Measurements from ENCODE around the gene RALGDS. TPM values are rescaled to one million over a fixed set of nuclear protein-coding genes. Genes with fewer than 3 reads are reported as not detected.

RALGDS gene
- total and polyA plus RNA-seq, 9 of the 15 experiments (the other 6 are each of a cell fraction or from before 2014, with no cell fraction given): 0.75 to 43.3 (median 27.1) TPM

GRCh38 chr9:133111808-133112662 is 9.0 kb downstream of the RALGDS start:
- peaks cover 4% of the 10 kb centered on the region; the same call in 1 of the 2 replicates for H4K20me1 ChIP-seq (replicated peaks; ENCODE audit: control insufficient read depth, insufficient read depth, low read length)
- H3K4me2 ChIP-seq (ENCODE audit: insufficient read depth, low read length): no peak overlapping the region
- H2AFZ ChIP-seq (ENCODE audit: low read depth, low read length): no peak overlapping the region
- peaks cover 51% of the 10 kb centered on the region for H3K79me2 ChIP-seq (ENCODE audit: control insufficient read depth, insufficient read depth, low read length)
- ATAC-seq: no peak
- peaks cover 71% of the 10 kb centered on the region; the same call in 2 of the 3 replicates for H3K36me3 ChIP-seq (ENCODE audit: control insufficient read depth, insufficient read depth, low read length)
- in situ Hi-C loops (cut with MboI) (no loop called here), intact Hi-C loops (cut with micrococcal nuclease) (no loop called here)
- 94% methylated on average over 30 of the region's 30 CpGs for WGBS (ENCODE audit: insufficient coverage, low coverage, missing lambda C conversion rate)
- no peaks in the 10 kb centered on the region for H3K27me3 ChIP-seq (ENCODE audit: control insufficient read depth in 2 of 2, insufficient read depth in 2 of 2, low read length in 2 of 2)
- BruUV-seq (replicated peaks): no TSS peak
- H3K9me3 ChIP-seq (replicated peaks; ENCODE audit: control insufficient read depth, insufficient read depth, low read depth, low read length): no peaks in the 10 kb centered on the region
- no peaks in the 10 kb centered on the region for H3K9me1 ChIP-seq (ENCODE audit: control insufficient read depth, insufficient read depth, low read length)
- H3K9ac ChIP-seq (ENCODE audit: insufficient read depth in 1 of 2, low read depth in 2 of 2, low read length in 2 of 2): peak overlapping the region in 1 of 2 experiments; percentile 85; a peak in 2 of 4 replicates
- H3K27ac ChIP-seq (ENCODE audit: extremely low read depth, low read depth, low read length): no peak overlapping the region; the same call in 2 of the 3 replicates
- peaks cover 15 to 52% of the 10 kb centered on the region in 2 experiments; a peak in 4 of 5 replicates for H3K4me1 ChIP-seq (replicated peaks in 1 of 2; ENCODE audit: control insufficient read depth in 2 of 2, insufficient read depth in 2 of 2, low read length in 2 of 2)
- no peak for FAIRE-seq
- no peak for DNase-seq (ENCODE audit: extremely low read depth in 1 of 4, low spot score in 3 of 4)
- CTCF ChIA-PET (ENCODE audit: low intra/inter-chr PET ratio): no interaction called here
- POLR2A ChIA-PET: no interaction called here
- H3K4me3 ChIP-seq: no peak overlapping the region
- TF ChIP-seq, protein P1, sequence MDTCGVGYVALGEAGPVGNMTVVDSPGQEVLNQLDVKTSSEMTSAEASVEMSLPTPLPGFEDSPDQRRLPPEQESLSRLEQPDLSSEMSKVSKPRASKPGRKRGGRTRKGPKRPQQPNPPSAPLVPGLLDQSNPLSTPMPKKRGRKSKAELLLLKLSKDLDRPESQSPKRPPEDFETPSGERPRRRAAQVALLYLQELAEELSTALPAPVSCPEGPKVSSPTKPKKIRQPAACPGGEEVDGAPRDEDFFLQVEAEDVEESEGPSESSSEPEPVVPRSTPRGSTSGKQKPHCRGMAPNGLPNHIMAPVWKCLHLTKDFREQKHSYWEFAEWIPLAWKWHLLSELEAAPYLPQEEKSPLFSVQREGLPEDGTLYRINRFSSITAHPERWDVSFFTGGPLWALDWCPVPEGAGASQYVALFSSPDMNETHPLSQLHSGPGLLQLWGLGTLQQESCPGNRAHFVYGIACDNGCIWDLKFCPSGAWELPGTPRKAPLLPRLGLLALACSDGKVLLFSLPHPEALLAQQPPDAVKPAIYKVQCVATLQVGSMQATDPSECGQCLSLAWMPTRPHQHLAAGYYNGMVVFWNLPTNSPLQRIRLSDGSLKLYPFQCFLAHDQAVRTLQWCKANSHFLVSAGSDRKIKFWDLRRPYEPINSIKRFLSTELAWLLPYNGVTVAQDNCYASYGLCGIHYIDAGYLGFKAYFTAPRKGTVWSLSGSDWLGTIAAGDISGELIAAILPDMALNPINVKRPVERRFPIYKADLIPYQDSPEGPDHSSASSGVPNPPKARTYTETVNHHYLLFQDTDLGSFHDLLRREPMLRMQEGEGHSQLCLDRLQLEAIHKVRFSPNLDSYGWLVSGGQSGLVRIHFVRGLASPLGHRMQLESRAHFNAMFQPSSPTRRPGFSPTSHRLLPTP (IDR thresholded peaks at IDR 0.05; ENCODE audit: borderline replicate concordance, extremely low read depth, insufficient read length): no peak
- TF ChIP-seq BCOR (IDR thresholded peaks at IDR 0.05) (0 out of 2 replicates have a peak, but pooled peaks have one; percentile 17), U2AF2 (optimal IDR thresholded peaks at IDR 0.05; ENCODE audit: low read depth, low read length) (no peak), DPF2 (IDR thresholded peaks at IDR 0.05) (no peak), POLR2G (IDR thresholded peaks at IDR 0.05; ENCODE audit: low read depth, low read length) (0 out of 2 replicates have a peak, but pooled peaks have one; percentile 17)
- TF ChIP-seq, protein P2, sequence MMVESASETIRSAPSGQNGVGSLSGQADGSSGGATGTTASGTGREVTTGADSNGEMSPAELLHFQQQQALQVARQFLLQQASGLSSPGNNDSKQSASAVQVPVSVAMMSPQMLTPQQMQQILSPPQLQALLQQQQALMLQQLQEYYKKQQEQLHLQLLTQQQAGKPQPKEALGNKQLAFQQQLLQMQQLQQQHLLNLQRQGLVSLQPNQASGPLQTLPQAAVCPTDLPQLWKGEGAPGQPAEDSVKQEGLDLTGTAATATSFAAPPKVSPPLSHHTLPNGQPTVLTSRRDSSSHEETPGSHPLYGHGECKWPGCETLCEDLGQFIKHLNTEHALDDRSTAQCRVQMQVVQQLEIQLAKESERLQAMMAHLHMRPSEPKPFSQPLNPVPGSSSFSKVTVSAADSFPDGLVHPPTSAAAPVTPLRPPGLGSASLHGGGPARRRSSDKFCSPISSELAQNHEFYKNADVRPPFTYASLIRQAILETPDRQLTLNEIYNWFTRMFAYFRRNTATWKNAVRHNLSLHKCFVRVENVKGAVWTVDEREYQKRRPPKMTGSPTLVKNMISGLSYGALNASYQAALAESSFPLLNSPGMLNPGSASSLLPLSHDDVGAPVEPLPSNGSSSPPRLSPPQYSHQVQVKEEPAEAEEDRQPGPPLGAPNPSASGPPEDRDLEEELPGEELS (CRISPR knock-in tag; IDR thresholded peaks at IDR 0.05; ENCODE audit: borderline replicate concordance): no peak
- TF ChIP-seq, protein P3, sequence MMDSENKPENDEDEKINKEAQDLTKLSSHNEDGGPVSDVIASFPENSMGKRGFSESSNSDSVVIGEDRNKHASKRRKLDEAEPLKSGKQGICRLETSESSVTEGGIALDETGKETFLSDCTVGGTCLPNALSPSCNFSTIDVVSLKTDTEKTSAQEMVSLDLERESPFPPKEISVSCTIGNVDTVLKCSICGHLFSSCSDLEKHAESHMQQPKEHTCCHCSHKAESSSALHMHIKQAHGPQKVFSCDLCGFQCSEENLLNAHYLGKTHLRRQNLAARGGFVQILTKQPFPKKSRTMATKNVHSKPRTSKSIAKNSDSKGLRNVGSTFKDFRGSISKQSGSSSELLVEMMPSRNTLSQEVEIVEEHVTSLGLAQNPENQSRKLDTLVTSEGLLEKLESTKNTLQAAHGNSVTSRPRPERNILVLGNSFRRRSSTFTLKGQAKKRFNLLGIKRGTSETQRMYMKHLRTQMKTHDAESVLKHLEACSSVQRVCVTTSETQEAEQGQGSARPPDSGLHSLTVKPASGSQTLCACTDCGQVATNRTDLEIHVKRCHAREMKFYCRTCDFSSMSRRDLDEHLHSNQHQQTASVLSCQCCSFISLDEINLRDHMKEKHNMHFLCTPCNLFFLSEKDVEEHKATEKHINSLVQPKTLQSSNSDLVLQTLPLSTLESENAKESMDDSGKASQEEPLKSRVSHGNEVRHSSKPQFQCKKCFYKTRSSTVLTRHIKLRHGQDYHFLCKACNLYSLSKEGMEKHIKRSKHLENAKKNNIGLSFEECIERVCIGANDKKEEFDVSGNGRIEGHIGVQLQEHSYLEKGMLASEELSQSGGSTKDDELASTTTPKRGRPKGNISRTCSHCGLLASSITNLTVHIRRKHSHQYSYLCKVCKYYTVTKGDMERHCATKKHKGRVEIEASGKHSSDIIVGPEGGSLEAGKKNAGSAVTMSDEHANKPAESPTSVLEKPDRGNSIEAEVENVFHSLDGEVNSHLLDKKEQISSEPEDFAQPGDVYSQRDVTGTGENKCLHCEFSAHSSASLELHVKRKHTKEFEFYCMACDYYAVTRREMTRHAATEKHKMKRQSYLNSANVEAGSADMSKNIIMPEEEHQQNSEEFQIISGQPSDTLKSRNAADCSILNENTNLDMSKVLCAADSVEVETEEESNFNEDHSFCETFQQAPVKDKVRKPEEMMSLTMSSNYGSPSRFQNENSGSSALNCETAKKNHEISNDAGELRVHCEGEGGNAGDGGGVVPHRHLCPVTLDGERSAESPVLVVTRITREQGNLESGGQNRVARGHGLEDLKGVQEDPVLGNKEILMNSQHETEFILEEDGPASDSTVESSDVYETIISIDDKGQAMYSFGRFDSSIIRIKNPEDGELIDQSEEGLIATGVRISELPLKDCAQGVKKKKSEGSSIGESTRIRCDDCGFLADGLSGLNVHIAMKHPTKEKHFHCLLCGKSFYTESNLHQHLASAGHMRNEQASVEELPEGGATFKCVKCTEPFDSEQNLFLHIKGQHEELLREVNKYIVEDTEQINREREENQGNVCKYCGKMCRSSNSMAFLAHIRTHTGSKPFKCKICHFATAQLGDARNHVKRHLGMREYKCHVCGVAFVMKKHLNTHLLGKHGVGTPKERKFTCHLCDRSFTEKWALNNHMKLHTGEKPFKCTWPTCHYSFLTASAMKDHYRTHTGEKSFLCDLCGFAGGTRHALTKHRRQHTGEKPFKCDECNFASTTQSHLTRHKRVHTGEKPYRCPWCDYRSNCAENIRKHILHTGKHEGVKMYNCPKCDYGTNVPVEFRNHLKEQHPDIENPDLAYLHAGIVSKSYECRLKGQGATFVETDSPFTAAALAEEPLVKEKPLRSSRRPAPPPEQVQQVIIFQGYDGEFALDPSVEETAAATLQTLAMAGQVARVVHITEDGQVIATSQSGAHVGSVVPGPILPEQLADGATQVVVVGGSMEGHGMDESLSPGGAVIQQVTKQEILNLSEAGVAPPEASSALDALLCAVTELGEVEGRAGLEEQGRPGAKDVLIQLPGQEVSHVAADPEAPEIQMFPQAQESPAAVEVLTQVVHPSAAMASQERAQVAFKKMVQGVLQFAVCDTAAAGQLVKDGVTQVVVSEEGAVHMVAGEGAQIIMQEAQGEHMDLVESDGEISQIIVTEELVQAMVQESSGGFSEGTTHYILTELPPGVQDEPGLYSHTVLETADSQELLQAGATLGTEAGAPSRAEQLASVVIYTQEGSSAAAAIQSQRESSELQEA (IDR thresholded peaks at IDR 0.05; ENCODE audit: low read depth): no peak
